T-helper 1 cell treated with Interleukin-12 subunit alpha and Interleukin-12 subunit beta and Interleukin-4 antibody, amounts not matched to agents 30 μg/mL and 1 μg/mL, for 36 hours (primary cell): Measurements from ENCODE around the gene TIGD6.
"Not testable (repeated sequence)": the region's sequence is repeated elsewhere in the genome, so short reads cannot be mapped to it uniquely, and the experiment has no call there.

ENCODE experiments used
- H3K27ac Mint-ChIP-seq: one replicate; pipeline ENCODE4 v1.8.0; 2021; ENCODE audit warnings: mild to moderate bottlenecking, mixed read lengths
- H3K27me3 Mint-ChIP-seq: one replicate; pipeline ENCODE4 v1.8.0; 2021; ENCODE audit warnings: low read depth, mixed read lengths
- H3K36me3 Mint-ChIP-seq: one replicate; pipeline ENCODE4 v1.8.0; 2021; ENCODE audit warnings: low read depth, mixed read lengths
- H3K4me1 Mint-ChIP-seq: one replicate; pipeline ENCODE4 v1.8.0; 2021; ENCODE audit warnings: low read depth, mixed read lengths
- H3K4me3 Mint-ChIP-seq: one replicate; pipeline ENCODE4 v1.8.0; 2021; ENCODE audit warnings: mild to moderate bottlenecking, moderate library complexity, mixed read lengths
- H3K9me3 Mint-ChIP-seq: one replicate; pipeline ENCODE4 v1.8.0; 2021; ENCODE audit warnings: mixed read lengths

Gene TIGD6

GRCh38 chr5:149951138-149951749 is 49.2 kb downstream of the TIGD6 start:
- Mint-ChIP-seq H3K4me1 (no peaks in the 10 kb centered on the region), H3K4me3 (no peak overlapping the region), H3K36me3 (no peaks in the 10 kb centered on the region)

GRCh38 chr5:149948993-149949392 is 51.5 kb downstream of the TIGD6 start:
- H3K4me3 Mint-ChIP-seq, result no peak overlapping the region
- no peak overlapping the region for H3K27ac Mint-ChIP-seq
- H3K36me3 Mint-ChIP-seq, result no peaks in the 10 kb centered on the region
- H3K4me1 Mint-ChIP-seq, result no peaks in the 10 kb centered on the region
- peaks cover 4% of the 10 kb centered on the region for H3K27me3 Mint-ChIP-seq
- H3K9me3 Mint-ChIP-seq, result no peaks in the 10 kb centered on the region

More at GRCh38 chr5:149951138-149951749, 49.2 kb downstream of the TIGD6 start:
- H3K27ac Mint-ChIP-seq, result no peak overlapping the region
- H3K27me3 Mint-ChIP-seq, result peaks cover 4% of the 10 kb centered on the region
- H3K9me3 Mint-ChIP-seq, result no peaks in the 10 kb centered on the region

GRCh38 chr5:149946118-149946517 is 54.3 kb downstream of the TIGD6 start:
- H3K36me3 Mint-ChIP-seq, result no peaks in the 10 kb centered on the region
- no peaks in the 10 kb centered on the region for H3K9me3 Mint-ChIP-seq

GRCh38 chr5:149944666-149945065 is 55.8 kb downstream of the TIGD6 start, which contains the start of gene PDE6A:
Gene PDE6A (minus strand): TSS chr5:149944793. CDS start chr5:149944673, 120 bp downstream.
- peaks cover 4% of the 10 kb centered on the region for H3K4me1 Mint-ChIP-seq
- H3K4me3 Mint-ChIP-seq, result no peak within 1 kb of the TSS
- H3K36me3 Mint-ChIP-seq, result no peaks in the 10 kb centered on the region
- H3K27me3 Mint-ChIP-seq, result peaks cover 4% of the 10 kb centered on the region
- H3K9me3 Mint-ChIP-seq, result no peaks in the 10 kb centered on the region
- no peak within 1 kb of the TSS for H3K27ac Mint-ChIP-seq

More at GRCh38 chr5:149946118-149946517, 54.3 kb downstream of the TIGD6 start:
- Mint-ChIP-seq H3K27ac (no peak overlapping the region), H3K27me3 (peaks cover 4% of the 10 kb centered on the region), H3K4me3 (no peak overlapping the region), H3K4me1 (no peaks in the 10 kb centered on the region)

GRCh38 chr5:149943177-149943949 is 57.1 kb downstream of the TIGD6 start:
- H3K36me3 Mint-ChIP-seq, H3K27ac Mint-ChIP-seq, H3K9me3 Mint-ChIP-seq, H3K4me1 Mint-ChIP-seq, H3K27me3 Mint-ChIP-seq, H3K4me3 Mint-ChIP-seq: not testable (repeated sequence)
